WTC11 (cell line): Measurements from ENCODE around the gene NPL.

ENCODE experiments used
- CREB1 ChIP-seq: sonication (generic); formaldehyde crosslinking; IDR thresholded peaks from 2 replicates; pipeline ENCODE4 v1.8.0; 2023; ENCODE audit warnings: mild to moderate bottlenecking, missing genetic modification reagents
- ESRRA ChIP-seq: sonication (generic); formaldehyde crosslinking; IDR thresholded peaks from 2 replicates; pipeline ENCODE4 v1.8.1; 2022; ENCODE audit warnings: mild to moderate bottlenecking, missing genetic modification reagents, borderline replicate concordance
- ETV6 ChIP-seq: sonication (generic); formaldehyde crosslinking; IDR thresholded peaks from 2 replicates; pipeline ENCODE4 v1.8.1; 2022; ENCODE audit warnings: mild to moderate bottlenecking, missing genetic modification reagents
- KAT7 ChIP-seq: sonication (generic); formaldehyde crosslinking; IDR thresholded peaks from 2 replicates; pipeline ENCODE4 v1.8.1; 2023; ENCODE audit warnings: missing genetic modification reagents, mild to moderate bottlenecking, borderline replicate concordance
- SMAD4 ChIP-seq: sonication (generic); formaldehyde crosslinking; IDR thresholded peaks from 2 replicates; pipeline ENCODE4 v1.8.0; 2022; ENCODE audit warnings: mild to moderate bottlenecking, missing genetic modification reagents
- SP1 ChIP-seq: sonication (generic); formaldehyde crosslinking; conservative IDR thresholded peaks from 2 replicates; pipeline ENCODE4 v1.8.1; 2022; ENCODE audit warnings: missing genetic modification reagents
- TEAD4 ChIP-seq: sonication (generic); formaldehyde crosslinking; IDR thresholded peaks from 2 replicates; pipeline ENCODE4 v1.8.0; 2022; ENCODE audit warnings: mild to moderate bottlenecking, missing genetic modification reagents
- TF ChIP-seq, protein P1 (sequence below): sonication (generic); formaldehyde crosslinking; IDR thresholded peaks from 2 replicates; pipeline ENCODE4 v1.8.0; 2022; ENCODE audit warnings: mild to moderate bottlenecking, missing genetic modification reagents
- TF ChIP-seq, protein P2 (sequence below): fragments of 200-600 bp; IDR thresholded peaks from 2 replicates; pipeline ENCODE4 v1.8.0; 2022; ENCODE audit warnings: antibody characterized with exemption
- TF ChIP-seq, protein P3 (sequence below): sonication (generic); formaldehyde crosslinking; IDR thresholded peaks from 2 replicates; pipeline ENCODE4 v1.8.1; 2023; ENCODE audit warnings: mild to moderate bottlenecking, missing genetic modification reagents, borderline replicate concordance
- TF ChIP-seq, protein P4 (sequence below): sonication (generic); formaldehyde crosslinking; IDR thresholded peaks from 2 replicates; pipeline ENCODE4 v1.8.0; 2022; ENCODE audit warnings: mild to moderate bottlenecking, missing genetic modification reagents
- TF ChIP-seq, protein P5 (sequence below): sonication (generic); formaldehyde crosslinking; IDR thresholded peaks from 2 replicates; pipeline ENCODE4 v1.8.0; 2023; ENCODE audit warnings: mild to moderate bottlenecking, missing genetic modification reagents
- TF ChIP-seq, protein P6 (sequence below): sonication (generic); formaldehyde crosslinking; conservative IDR thresholded peaks from 2 replicates; pipeline ENCODE4 v1.8.1; 2022; ENCODE audit warnings: mild to moderate bottlenecking, missing genetic modification reagents
- TF ChIP-seq, protein P7 (sequence below): sonication (generic); formaldehyde crosslinking; IDR thresholded peaks from 2 replicates; pipeline ENCODE4 v1.8.1; 2023; ENCODE audit warnings: mild to moderate bottlenecking, missing genetic modification reagents, moderate library complexity

DNA sequence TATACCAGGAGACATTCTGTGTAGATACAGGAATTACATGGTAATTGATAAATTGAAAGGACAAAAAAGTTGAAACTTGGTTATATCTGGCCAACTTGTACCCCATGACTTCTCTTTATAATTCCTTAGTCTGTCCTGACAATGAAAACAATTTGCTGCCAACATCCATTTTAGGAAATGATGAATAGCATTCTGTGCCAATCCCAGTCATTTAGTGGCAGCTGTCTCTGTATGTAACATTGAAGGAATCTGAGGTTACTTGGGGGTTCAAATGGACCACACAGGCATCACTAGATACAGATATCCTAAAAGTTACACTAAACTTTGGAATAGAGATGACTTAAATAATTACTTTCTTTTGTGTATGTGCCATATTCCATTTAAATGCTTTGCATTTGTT is 87.8 kb downstream of the NPL start:
- TF ChIP-seq, protein P1, sequence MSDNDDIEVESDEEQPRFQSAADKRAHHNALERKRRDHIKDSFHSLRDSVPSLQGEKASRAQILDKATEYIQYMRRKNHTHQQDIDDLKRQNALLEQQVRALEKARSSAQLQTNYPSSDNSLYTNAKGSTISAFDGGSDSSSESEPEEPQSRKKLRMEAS (CRISPR knock-in tag): no peak
- TF ChIP-seq SP1 (CRISPR knock-in tag): no peak
- no peak for TF ChIP-seq TEAD4 (CRISPR knock-in tag)
- TF ChIP-seq, protein P2, sequence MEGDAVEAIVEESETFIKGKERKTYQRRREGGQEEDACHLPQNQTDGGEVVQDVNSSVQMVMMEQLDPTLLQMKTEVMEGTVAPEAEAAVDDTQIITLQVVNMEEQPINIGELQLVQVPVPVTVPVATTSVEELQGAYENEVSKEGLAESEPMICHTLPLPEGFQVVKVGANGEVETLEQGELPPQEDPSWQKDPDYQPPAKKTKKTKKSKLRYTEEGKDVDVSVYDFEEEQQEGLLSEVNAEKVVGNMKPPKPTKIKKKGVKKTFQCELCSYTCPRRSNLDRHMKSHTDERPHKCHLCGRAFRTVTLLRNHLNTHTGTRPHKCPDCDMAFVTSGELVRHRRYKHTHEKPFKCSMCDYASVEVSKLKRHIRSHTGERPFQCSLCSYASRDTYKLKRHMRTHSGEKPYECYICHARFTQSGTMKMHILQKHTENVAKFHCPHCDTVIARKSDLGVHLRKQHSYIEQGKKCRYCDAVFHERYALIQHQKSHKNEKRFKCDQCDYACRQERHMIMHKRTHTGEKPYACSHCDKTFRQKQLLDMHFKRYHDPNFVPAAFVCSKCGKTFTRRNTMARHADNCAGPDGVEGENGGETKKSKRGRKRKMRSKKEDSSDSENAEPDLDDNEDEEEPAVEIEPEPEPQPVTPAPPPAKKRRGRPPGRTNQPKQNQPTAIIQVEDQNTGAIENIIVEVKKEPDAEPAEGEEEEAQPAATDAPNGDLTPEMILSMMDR: no peak
- TF ChIP-seq, protein P3, sequence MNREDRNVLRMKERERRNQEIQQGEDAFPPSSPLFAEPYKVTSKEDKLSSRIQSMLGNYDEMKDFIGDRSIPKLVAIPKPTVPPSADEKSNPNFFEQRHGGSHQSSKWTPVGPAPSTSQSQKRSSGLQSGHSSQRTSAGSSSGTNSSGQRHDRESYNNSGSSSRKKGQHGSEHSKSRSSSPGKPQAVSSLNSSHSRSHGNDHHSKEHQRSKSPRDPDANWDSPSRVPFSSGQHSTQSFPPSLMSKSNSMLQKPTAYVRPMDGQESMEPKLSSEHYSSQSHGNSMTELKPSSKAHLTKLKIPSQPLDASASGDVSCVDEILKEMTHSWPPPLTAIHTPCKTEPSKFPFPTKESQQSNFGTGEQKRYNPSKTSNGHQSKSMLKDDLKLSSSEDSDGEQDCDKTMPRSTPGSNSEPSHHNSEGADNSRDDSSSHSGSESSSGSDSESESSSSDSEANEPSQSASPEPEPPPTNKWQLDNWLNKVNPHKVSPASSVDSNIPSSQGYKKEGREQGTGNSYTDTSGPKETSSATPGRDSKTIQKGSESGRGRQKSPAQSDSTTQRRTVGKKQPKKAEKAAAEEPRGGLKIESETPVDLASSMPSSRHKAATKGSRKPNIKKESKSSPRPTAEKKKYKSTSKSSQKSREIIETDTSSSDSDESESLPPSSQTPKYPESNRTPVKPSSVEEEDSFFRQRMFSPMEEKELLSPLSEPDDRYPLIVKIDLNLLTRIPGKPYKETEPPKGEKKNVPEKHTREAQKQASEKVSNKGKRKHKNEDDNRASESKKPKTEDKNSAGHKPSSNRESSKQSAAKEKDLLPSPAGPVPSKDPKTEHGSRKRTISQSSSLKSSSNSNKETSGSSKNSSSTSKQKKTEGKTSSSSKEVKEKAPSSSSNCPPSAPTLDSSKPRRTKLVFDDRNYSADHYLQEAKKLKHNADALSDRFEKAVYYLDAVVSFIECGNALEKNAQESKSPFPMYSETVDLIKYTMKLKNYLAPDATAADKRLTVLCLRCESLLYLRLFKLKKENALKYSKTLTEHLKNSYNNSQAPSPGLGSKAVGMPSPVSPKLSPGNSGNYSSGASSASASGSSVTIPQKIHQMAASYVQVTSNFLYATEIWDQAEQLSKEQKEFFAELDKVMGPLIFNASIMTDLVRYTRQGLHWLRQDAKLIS (CRISPR knock-in tag): no peak
- no peak for TF ChIP-seq KAT7 (CRISPR knock-in tag)
- TF ChIP-seq, protein P4, sequence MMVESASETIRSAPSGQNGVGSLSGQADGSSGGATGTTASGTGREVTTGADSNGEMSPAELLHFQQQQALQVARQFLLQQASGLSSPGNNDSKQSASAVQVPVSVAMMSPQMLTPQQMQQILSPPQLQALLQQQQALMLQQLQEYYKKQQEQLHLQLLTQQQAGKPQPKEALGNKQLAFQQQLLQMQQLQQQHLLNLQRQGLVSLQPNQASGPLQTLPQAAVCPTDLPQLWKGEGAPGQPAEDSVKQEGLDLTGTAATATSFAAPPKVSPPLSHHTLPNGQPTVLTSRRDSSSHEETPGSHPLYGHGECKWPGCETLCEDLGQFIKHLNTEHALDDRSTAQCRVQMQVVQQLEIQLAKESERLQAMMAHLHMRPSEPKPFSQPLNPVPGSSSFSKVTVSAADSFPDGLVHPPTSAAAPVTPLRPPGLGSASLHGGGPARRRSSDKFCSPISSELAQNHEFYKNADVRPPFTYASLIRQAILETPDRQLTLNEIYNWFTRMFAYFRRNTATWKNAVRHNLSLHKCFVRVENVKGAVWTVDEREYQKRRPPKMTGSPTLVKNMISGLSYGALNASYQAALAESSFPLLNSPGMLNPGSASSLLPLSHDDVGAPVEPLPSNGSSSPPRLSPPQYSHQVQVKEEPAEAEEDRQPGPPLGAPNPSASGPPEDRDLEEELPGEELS: no peak
- TF ChIP-seq ETV6 (CRISPR knock-in tag): no peak
- TF ChIP-seq CREB1 (CRISPR knock-in tag): no peak
- TF ChIP-seq, protein P5, sequence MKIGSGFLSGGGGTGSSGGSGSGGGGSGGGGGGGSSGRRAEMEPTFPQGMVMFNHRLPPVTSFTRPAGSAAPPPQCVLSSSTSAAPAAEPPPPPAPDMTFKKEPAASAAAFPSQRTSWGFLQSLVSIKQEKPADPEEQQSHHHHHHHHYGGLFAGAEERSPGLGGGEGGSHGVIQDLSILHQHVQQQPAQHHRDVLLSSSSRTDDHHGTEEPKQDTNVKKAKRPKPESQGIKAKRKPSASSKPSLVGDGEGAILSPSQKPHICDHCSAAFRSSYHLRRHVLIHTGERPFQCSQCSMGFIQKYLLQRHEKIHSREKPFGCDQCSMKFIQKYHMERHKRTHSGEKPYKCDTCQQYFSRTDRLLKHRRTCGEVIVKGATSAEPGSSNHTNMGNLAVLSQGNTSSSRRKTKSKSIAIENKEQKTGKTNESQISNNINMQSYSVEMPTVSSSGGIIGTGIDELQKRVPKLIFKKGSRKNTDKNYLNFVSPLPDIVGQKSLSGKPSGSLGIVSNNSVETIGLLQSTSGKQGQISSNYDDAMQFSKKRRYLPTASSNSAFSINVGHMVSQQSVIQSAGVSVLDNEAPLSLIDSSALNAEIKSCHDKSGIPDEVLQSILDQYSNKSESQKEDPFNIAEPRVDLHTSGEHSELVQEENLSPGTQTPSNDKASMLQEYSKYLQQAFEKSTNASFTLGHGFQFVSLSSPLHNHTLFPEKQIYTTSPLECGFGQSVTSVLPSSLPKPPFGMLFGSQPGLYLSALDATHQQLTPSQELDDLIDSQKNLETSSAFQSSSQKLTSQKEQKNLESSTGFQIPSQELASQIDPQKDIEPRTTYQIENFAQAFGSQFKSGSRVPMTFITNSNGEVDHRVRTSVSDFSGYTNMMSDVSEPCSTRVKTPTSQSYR (CRISPR knock-in tag): no peak
- TF ChIP-seq ESRRA: no peak
- TF ChIP-seq SMAD4 (CRISPR knock-in tag): no peak
- TF ChIP-seq, protein P6, sequence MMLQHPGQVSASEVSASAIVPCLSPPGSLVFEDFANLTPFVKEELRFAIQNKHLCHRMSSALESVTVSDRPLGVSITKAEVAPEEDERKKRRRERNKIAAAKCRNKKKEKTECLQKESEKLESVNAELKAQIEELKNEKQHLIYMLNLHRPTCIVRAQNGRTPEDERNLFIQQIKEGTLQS: no peak
- TF ChIP-seq, protein P7, sequence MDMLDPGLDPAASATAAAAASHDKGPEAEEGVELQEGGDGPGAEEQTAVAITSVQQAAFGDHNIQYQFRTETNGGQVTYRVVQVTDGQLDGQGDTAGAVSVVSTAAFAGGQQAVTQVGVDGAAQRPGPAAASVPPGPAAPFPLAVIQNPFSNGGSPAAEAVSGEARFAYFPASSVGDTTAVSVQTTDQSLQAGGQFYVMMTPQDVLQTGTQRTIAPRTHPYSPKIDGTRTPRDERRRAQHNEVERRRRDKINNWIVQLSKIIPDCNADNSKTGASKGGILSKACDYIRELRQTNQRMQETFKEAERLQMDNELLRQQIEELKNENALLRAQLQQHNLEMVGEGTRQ (CRISPR knock-in tag): no peak
